Neuronal stem cell (in vitro differentiated cells): Measurements from ENCODE around the gene RPS26.

Experiments
- DNase-seq: peaks from one replicate; pipeline ENCODE4 v3.0.0-alpha.2; 2013; ENCODE audit warnings: low spot score
- H2AFZ ChIP-seq: one replicate; pipeline ENCODE4 v1.6.1; 2013; ENCODE audit warnings: mild to moderate bottlenecking, low read length, inconsistent platforms
- H2AK5ac ChIP-seq: 2 replicates; pipeline ENCODE4 v1.6.1; 2013; ENCODE audit warnings: low read depth, mild to moderate bottlenecking, inconsistent platforms, low read length, moderate library complexity, mixed read lengths
- H2BK120ac ChIP-seq: 2 replicates; pipeline ENCODE4 v1.6.1; 2013; ENCODE audit warnings: low read depth, mild to moderate bottlenecking, inconsistent platforms, low read length, moderate library complexity, mixed read lengths
- H2BK12ac ChIP-seq: one replicate; pipeline ENCODE4 v1.6.1; 2013; ENCODE audit warnings: low read length, inconsistent platforms
- H2BK15ac ChIP-seq: 2 replicates; pipeline ENCODE4 v1.6.1; 2013; ENCODE audit warnings: mild to moderate bottlenecking, low read length, inconsistent platforms, mixed read lengths
- H2BK5ac ChIP-seq: one replicate; pipeline ENCODE4 v1.6.1; 2013; ENCODE audit warnings: inconsistent platforms, mild to moderate bottlenecking, low read length, moderate library complexity
- H3K14ac ChIP-seq: one replicate; pipeline ENCODE4 v1.6.1; 2013; ENCODE audit warnings: low read length, inconsistent platforms
- H3K18ac ChIP-seq: 2 replicates; pipeline ENCODE4 v1.6.1; 2013; ENCODE audit warnings: low read length, inconsistent platforms
- H3K23ac ChIP-seq: 2 replicates; pipeline ENCODE4 v1.6.1; 2013; ENCODE audit warnings: low read depth, mild to moderate bottlenecking, mixed read lengths, low read length, inconsistent platforms; ENCODE audit not compliant: poor library complexity
- H3K27ac ChIP-seq: replicated peaks from 3 replicates; pipeline ENCODE4 v1.5.1; 2013; ENCODE audit warnings: low read length, inconsistent platforms
- H3K27me3 ChIP-seq, 3 experiments: 2 replicates each; pipeline ENCODE4 v1.6.1; 2013; ENCODE audit warnings: low read length in 3 of 3, mild to moderate bottlenecking in 2 of 3, inconsistent platforms in 1 of 3, low read depth in 1 of 3, mixed read lengths in 1 of 3, moderate library complexity in 1 of 3; ENCODE audit not compliant: control insufficient read depth in 3 of 3, insufficient read depth in 3 of 3
- H3K36me3 ChIP-seq, 2 donors: replicated peaks in 1 of 2; 2 replicates each; pipeline ENCODE4 v1.6.1; 2013; ENCODE audit warnings: low read length in 2 of 2; ENCODE audit not compliant: control insufficient read depth in 2 of 2, insufficient read depth in 2 of 2
- H3K4ac ChIP-seq: 2 replicates; pipeline ENCODE4 v1.6.1; 2013; ENCODE audit warnings: inconsistent platforms, mild to moderate bottlenecking, low read length, moderate library complexity
- H3K4me1 ChIP-seq, 2 donors: 1 replicate in 1 of 2; 2 replicates in 1 of 2; pipeline ENCODE4 v1.6.1; 2013; ENCODE audit warnings: low read length in 2 of 2, low read depth in 1 of 2; ENCODE audit not compliant: control insufficient read depth in 2 of 2, insufficient read depth in 1 of 2
- H3K4me2 ChIP-seq: one replicate; pipeline ENCODE4 v1.6.1; 2013; ENCODE audit warnings: mild to moderate bottlenecking, low read length, inconsistent platforms; ENCODE audit not compliant: insufficient read depth, poor library complexity, severe bottlenecking
- H3K4me3 ChIP-seq, 2 donors: 2 replicates each; pipeline ENCODE4 v1.5.1; 2013; ENCODE audit warnings: low read length in 2 of 2, mild to moderate bottlenecking in 2 of 2, inconsistent platforms in 1 of 2, moderate library complexity in 1 of 2
- H3K79me1 ChIP-seq: one replicate; pipeline ENCODE4 v1.6.1; 2013; ENCODE audit warnings: low read depth, mild to moderate bottlenecking, inconsistent platforms, low read length, moderate library complexity
- H3K9ac ChIP-seq: one replicate; pipeline ENCODE4 v1.6.1; 2013; ENCODE audit warnings: mild to moderate bottlenecking, low read depth, low read length, inconsistent platforms; ENCODE audit not compliant: poor library complexity
- H3K9me3 ChIP-seq, 2 donors: replicated peaks in 1 of 2; 2 replicates each; pipeline versions ENCODE3 to v1.6.1; 2013; ENCODE audit warnings: low read length in 2 of 2, mild to moderate bottlenecking in 2 of 2, inconsistent platforms in 1 of 2, low read depth in 1 of 2, mixed read lengths in 1 of 2, moderate library complexity in 1 of 2; ENCODE audit not compliant: control insufficient read depth in 2 of 2, insufficient read depth in 1 of 2
- H4K8ac ChIP-seq: one replicate; pipeline ENCODE4 v1.6.1; 2013; ENCODE audit warnings: low read depth, mild to moderate bottlenecking, inconsistent platforms, low read length, moderate library complexity
- H4K91ac ChIP-seq: one replicate; pipeline ENCODE4 v1.6.1; 2013; ENCODE audit warnings: low read length, low read depth, mild to moderate bottlenecking, inconsistent platforms; ENCODE audit not compliant: poor library complexity
- WGBS, 2 donors: extraction: QIAGEN DNeasy Blood & Tissue Kit; methylation state at CpG; one replicate each; pipeline ENCODE4 v1.1.7; 2013; ENCODE audit warnings: missing lambda C conversion rate in 2 of 2, mixed read lengths in 1 of 2; ENCODE audit not compliant: insufficient read length in 2 of 2, insufficient replicate concordance in 1 of 2; ENCODE audit errors: extremely low coverage in 2 of 2; 5-methylcytosine and 5-hydroxymethylcytosine counted together

Gene RPS26

DNA sequence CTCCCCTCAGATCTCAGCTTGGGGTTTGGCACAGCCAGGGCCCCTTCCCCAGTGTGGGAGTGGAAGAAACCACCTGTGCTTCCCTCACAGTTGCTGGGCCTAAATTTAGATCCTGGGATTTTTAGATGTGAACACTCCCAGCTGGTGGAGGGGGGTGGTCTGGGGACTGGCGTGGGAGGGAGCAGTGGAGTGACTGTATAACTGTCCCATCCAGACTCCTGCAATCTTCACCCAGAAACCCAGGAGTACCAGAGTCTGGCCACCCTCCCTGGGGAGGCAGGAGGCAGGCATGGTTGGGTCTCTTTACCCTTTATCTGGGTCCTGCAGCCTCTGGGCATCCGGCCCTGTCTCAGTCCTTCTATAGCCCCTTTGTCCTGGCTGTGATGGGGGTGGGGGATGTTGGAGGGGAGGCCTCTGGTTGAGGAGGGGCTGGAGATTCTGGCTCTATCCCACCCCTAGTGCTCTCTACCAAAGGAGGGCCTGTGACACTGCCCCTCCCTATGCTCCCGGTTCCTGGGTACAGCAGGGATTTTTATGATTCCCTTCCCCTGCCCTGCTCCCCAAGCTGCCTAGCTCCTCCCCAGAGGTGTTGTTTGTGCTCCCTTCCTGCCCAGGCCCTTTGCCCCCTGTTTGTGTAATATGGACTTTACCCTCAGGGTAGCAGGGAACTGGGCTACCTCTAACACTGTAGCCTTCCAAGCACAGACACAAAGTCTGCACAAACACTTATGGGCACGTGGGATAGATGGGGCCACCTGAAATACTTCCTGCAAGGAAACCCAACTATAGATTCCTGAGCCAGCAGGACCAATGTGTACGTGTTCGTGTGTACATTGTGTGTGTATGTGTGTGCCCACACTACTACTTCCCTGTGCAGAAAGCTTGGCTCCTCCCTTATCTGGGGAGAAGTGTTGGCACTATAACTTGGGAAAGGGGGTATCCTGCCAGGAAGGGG is 40.0 kb downstream of the RPS26 start:
- no CpG with 5 or more reads among the region's 6 CpGs for WGBS, 2 donors

DNA sequence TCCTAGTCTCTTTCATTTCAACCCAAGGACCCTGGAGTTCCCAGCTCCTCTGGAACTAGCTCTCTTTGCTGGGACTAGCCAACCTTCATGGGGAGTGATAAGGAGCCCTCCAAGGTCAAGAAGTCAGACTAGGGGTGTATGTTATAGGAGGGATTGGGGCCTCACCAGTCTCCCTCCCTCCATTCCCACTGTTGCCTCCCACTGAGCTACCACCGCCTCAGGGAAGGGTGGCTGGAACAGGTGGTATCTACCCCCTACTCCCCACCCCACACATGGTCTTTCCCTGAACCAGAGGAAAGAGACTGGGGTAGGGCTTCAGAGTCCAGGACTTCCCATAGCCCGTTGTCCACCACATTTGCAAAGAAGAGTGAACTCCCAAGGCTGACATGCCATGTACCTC is 40.7 kb downstream of the RPS26 start:
- Histone ChIP-seq H3K4me1 (peaks cover 9 to 12% of the 10 kb centered on the region in 2 donors), H2BK5ac (no peak overlapping the region), H3K27me3 (peaks cover 0 to 52% (median 18%) of the 10 kb centered on the region in 3 experiments), H2BK120ac (no peak overlapping the region), H2AFZ (no peak overlapping the region), H2BK12ac (no peak overlapping the region), H3K36me3 (no peaks in the 10 kb centered on the region), H3K4me3 (no peak overlapping the region), H2AK5ac (no peak overlapping the region), H3K4ac (no peak overlapping the region), H3K23ac (no peak overlapping the region), H2BK15ac (no peak overlapping the region), H4K8ac (no peak overlapping the region), H3K9me3 (no peaks in the 10 kb centered on the region), H3K4me2 (no peak overlapping the region), H4K91ac (no peak overlapping the region), H3K18ac (no peak overlapping the region), H3K9ac (no peak overlapping the region), H3K27ac (no peak overlapping the region), H3K14ac (no peak overlapping the region), H3K79me1 (no peaks in the 10 kb centered on the region)
- no peak for DNase-seq
- WGBS, 2 donors = no CpG with 5 or more reads among the region's 2 CpGs

More for the DNA sequence above, 40.0 kb downstream of the RPS26 start:
- Histone ChIP-seq H3K27me3 (peaks cover 0 to 52% (median 18%) of the 10 kb centered on the region in 3 experiments), H3K27ac (no peak overlapping the region), H3K4me1 (peaks cover 9 to 12% of the 10 kb centered on the region in 2 donors), H2AFZ (peak overlapping the region; percentile 45), H2BK12ac (peak overlapping the region; percentile 43), H3K4me3 (no peak overlapping the region), H4K8ac (no peak overlapping the region), H2BK120ac (no peak overlapping the region), H3K79me1 (no peaks in the 10 kb centered on the region), H3K9me3 (no peaks in the 10 kb centered on the region), H3K23ac (no peak overlapping the region), H3K36me3 (no peaks in the 10 kb centered on the region), H2BK15ac (peak overlapping the region; percentile 79), H2BK5ac (no peak overlapping the region), H3K9ac (peak overlapping the region; percentile 45), H2AK5ac (peak overlapping the region; percentile 15), H3K18ac (peak overlapping the region; percentile 72), H3K4ac (peak overlapping the region; percentile 71), H4K91ac (no peak overlapping the region), H3K4me2 (no peak overlapping the region), H3K14ac (no peak overlapping the region)
- no peak for DNase-seq

DNA sequence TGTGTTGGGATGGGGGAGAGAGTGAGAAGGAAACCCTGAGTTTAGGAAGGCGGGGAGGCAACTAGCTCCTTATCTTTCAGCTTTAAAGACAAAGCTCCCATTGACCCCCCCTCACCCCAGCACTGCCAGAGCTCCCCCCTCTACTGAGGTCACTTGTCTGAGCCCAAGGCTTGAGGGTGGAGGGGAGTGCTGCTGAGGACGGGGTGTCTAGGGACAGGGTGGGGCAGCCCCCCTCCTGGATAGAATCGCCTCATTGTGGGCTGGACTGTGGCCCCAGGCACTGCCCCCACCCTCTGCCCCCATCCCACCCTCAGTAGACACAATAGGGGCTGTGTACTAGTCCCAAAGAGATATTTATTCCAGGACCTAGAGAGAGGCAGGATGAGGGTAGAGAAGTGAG is 41.2 kb downstream of the RPS26 start:
- Histone ChIP-seq H4K8ac (no peak overlapping the region), H2BK15ac (no peak overlapping the region), H2AFZ (no peak overlapping the region), H4K91ac (no peak overlapping the region), H2BK12ac (no peak overlapping the region), H3K9me3 (no peaks in the 10 kb centered on the region), H3K14ac (no peak overlapping the region), H2AK5ac (no peak overlapping the region), H3K4me2 (no peak overlapping the region), H3K36me3 (no peaks in the 10 kb centered on the region), H3K4me1 (peaks cover 9 to 12% of the 10 kb centered on the region in 2 donors), H3K4me3 (no peak overlapping the region), H3K27me3 (peaks cover 0 to 52% (median 18%) of the 10 kb centered on the region in 3 experiments), H2BK5ac (no peak overlapping the region), H3K18ac (no peak overlapping the region), H2BK120ac (no peak overlapping the region), H3K79me1 (no peaks in the 10 kb centered on the region), H3K23ac (no peak overlapping the region), H3K4ac (no peak overlapping the region), H3K27ac (no peak overlapping the region), H3K9ac (no peak overlapping the region)
- WGBS, 2 donors = no CpG with 5 or more reads among the region's 3 CpGs
- DNase-seq = no peak

DNA sequence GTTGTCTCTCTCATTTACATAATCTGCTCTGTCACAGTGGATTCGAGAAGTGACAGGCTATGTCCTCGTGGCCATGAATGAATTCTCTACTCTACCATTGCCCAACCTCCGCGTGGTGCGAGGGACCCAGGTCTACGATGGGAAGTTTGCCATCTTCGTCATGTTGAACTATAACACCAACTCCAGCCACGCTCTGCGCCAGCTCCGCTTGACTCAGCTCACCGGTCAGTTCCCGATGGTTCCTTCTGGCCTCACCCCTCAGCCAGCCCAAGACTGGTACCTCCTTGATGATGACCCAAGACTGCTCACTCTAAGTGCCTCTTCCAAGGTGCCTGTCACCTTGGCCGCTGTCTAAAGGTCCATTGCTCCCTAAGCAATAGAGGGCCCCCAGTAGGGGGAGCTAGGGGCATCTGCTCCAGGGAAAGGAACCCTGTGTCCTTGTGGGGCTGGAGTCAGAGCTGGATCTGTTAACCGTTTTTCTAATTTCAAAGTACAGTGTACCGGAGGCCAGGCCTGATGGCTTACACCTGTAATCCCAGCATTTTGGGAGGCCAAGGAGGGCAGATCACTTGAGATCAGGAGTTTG is 43.3 kb downstream of the RPS26 start:
- H3K27ac ChIP-seq = no peak overlapping the region
- DNase-seq = no peak
- WGBS, 2 donors = no CpG with 5 or more reads among the region's 15 CpGs
- H3K23ac ChIP-seq = no peak overlapping the region
- no peaks in the 10 kb centered on the region for H3K9me3 ChIP-seq
- H3K4ac ChIP-seq = no peak overlapping the region
- H3K14ac ChIP-seq = no peak overlapping the region
- no peak overlapping the region for H2BK5ac ChIP-seq
- H2BK12ac ChIP-seq = no peak overlapping the region
- H2BK120ac ChIP-seq = no peak overlapping the region
- no peak overlapping the region for H4K8ac ChIP-seq
- H3K4me1 ChIP-seq = peaks cover 9 to 10% of the 10 kb centered on the region in 2 donors
- no peak overlapping the region for H3K4me2 ChIP-seq
- H3K36me3 ChIP-seq = no peaks in the 10 kb centered on the region
- no peak overlapping the region for H3K9ac ChIP-seq
- H3K4me3 ChIP-seq = no peak overlapping the region
- no peak overlapping the region for H2AFZ ChIP-seq
- peak overlapping the region; percentile 63 for H3K18ac ChIP-seq
- H4K91ac ChIP-seq = no peak overlapping the region
- no peaks in the 10 kb centered on the region for H3K79me1 ChIP-seq
- H2AK5ac ChIP-seq = no peak overlapping the region
- H3K27me3 ChIP-seq = peaks cover 0 to 45% (median 12%) of the 10 kb centered on the region in 3 experiments
- no peak overlapping the region for H2BK15ac ChIP-seq
